KBM-7 (cell line): Measurements from ENCODE around the gene CPN2.

Experiments
- DNase-seq: peaks from one replicate; pipeline ENCODE4 v3.0.0-alpha.2; 2015
- in situ Hi-C: fragments of 300-500 bp; cut with MboI; formaldehyde crosslinking; loops from 2 replicates; pipeline ENCODE4 v1.14.3; 2020; ENCODE audit warnings: low sequenced_read_pairs, low pct_unique_long_range_greater_than_20kb, mixed read lengths

Gene CPN2

GRCh38 chr3:194320100-194320499, 31.0 kb downstream of the CPN2 start:
- DNase-seq = no peak
- in situ Hi-C loops = no loop called here

- no peak for DNase-seq
- in situ Hi-C loops = loop anchor here (10.0 kb wide), 1 partner anchor 534 kb away; no protein-coding TSS in a partner anchor
Observed at GRCh38 chr3:194318511-194319161, 32.5 kb downstream of the CPN2 start.

GRCh38 chr3:194316918-194317317, 34.2 kb downstream of the CPN2 start:
- no peak for DNase-seq
- in situ Hi-C loops = loop anchor here (10.0 kb wide), 1 partner anchor 532 kb away; no protein-coding TSS in a partner anchor

GRCh38 chr3:194315965-194316361, 35.2 kb downstream of the CPN2 start:
- in situ Hi-C loops = loop anchor here (10.0 kb wide), 1 partner anchor 531 kb away; no protein-coding TSS in a partner anchor
- no peak for DNase-seq

- in situ Hi-C loops = loop anchor here (10.0 kb wide), 1 partner anchor 531 kb away; no protein-coding TSS in a partner anchor
- DNase-seq = peak; percentile 91
Observed at GRCh38 chr3:194315088-194315964, 35.8 kb downstream of the CPN2 start.

GRCh38 chr3:194314388-194315068, 36.6 kb downstream of the CPN2 start:
- DNase-seq = no peak
- in situ Hi-C loops = loop anchor here (10.0 kb wide), 1 partner anchor 530 kb away; no protein-coding TSS in a partner anchor

- in situ Hi-C loops = loop anchor here (10.0 kb wide), 1 partner anchor 529 kb away; no protein-coding TSS in a partner anchor
Observed at GRCh38 chr3:194313560-194314387, 37.4 kb downstream of the CPN2 start.

GRCh38 chr3:194312743-194313281, 38.3 kb downstream of the CPN2 start:
- no peak for DNase-seq
- in situ Hi-C loops = loop anchor here (10.0 kb wide), 1 partner anchor 528 kb away; no protein-coding TSS in a partner anchor

More at GRCh38 chr3:194313560-194314387, 37.4 kb downstream of the CPN2 start:
- no peak for DNase-seq

GRCh38 chr3:194312186-194312742, 38.9 kb downstream of the CPN2 start:
- DNase-seq = no peak
- in situ Hi-C loops = loop anchor here (10.0 kb wide), 1 partner anchor 527 kb away; no protein-coding TSS in a partner anchor

- in situ Hi-C loops = loop anchor here (10.0 kb wide), 1 partner anchor 526 kb away; no protein-coding TSS in a partner anchor
- DNase-seq = no peak
Observed at GRCh38 chr3:194311000-194311399, 40.1 kb downstream of the CPN2 start.

GRCh38 chr3:194310060-194310835, 40.9 kb downstream of the CPN2 start:
- in situ Hi-C loops = loop anchor here (10.0 kb wide), 1 partner anchor 525 kb away; no protein-coding TSS in a partner anchor

GRCh38 chr3:194308601-194309449, 42.3 kb downstream of the CPN2 start:
- in situ Hi-C loops = no loop called here
- DNase-seq = no peak

More at GRCh38 chr3:194310060-194310835, 40.9 kb downstream of the CPN2 start:
- DNase-seq = no peak

- in situ Hi-C loops = no loop called here
Observed at GRCh38 chr3:194307849-194308248, 43.3 kb downstream of the CPN2 start.

GRCh38 chr3:194306771-194307640, 44.1 kb downstream of the CPN2 start:
- in situ Hi-C loops = no loop called here
- no peak for DNase-seq

More at GRCh38 chr3:194307849-194308248, 43.3 kb downstream of the CPN2 start:
- no peak for DNase-seq

- peak; percentile 99 for DNase-seq
- in situ Hi-C loops = no loop called here
Observed at GRCh38 chr3:194306109-194306686, 44.9 kb downstream of the CPN2 start.
